Urothelium cell line (cell line): ENCODE results near the gene CPLANE2.
A peak's percentile ranks its signal among the peaks of the same experiment; 100 is the strongest.
"Not testable (repeated sequence)": the region's sequence is repeated elsewhere in the genome, so short reads cannot be mapped to it uniquely, and the experiment has no call there.

Source experiments
- DNase-seq: peaks from one replicate; pipeline ENCODE4 v3.0.0; 2011; ENCODE audit warnings: low spot score, mixed read lengths
- FAIRE-seq: peaks from 2 replicates; lab custom pipeline; 2011; peaks lifted over from hg19 to GRCh38; lab: Jason Lieb, UNC

CPLANE2 gene

DNA sequence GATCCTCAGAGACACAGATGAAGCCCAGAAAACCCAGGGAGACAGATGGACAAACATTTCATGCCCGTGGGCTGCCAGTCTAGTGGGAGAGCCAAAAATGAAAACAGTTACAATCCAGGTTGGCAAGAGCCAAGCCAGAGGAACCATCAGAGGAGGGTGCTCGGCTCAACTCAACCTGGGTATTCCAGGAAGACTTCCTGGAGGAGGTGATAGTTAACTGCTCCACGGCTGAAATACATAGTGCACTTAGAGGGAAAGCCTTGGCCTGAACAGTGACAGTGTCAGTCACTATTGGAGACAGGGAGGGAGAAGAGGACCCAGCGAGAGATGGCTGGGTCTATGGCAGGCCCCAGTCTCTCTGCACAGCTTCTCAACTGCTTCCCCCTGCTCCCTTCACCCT, 26.4 kb downstream of the CPLANE2 start:
- DNase-seq (no peak), FAIRE-seq (no peak)

DNA sequence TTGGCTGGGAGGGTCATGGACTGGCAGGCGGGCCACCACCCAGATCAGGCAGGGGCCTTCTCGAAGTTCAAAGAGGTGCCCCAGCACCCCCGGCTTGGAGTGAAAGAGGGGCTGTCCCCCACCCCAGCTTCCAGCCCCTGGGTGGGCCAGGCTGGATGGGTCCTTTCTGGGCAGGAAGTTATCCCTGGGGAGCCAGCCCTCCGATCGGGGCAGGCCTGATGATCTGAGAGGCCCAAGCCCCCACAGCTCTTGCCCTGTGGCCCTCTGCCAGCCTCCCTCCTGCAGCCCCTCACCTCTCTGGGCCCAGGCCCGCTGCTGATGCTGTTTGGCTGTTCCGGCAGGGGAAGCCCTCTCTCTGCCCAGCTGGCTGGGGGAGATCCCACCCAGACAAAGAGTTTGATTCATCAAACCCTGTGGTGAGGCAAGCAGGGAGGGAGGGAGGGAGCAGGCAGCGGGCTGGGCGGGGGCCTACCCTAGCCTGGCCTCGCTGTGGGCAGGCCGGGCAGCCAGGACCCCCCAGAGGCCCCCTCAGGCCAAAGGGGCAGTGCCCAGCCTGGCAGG, 27.1 kb downstream of the CPLANE2 start:
- FAIRE-seq (no peak), DNase-seq (no peak)

DNA sequence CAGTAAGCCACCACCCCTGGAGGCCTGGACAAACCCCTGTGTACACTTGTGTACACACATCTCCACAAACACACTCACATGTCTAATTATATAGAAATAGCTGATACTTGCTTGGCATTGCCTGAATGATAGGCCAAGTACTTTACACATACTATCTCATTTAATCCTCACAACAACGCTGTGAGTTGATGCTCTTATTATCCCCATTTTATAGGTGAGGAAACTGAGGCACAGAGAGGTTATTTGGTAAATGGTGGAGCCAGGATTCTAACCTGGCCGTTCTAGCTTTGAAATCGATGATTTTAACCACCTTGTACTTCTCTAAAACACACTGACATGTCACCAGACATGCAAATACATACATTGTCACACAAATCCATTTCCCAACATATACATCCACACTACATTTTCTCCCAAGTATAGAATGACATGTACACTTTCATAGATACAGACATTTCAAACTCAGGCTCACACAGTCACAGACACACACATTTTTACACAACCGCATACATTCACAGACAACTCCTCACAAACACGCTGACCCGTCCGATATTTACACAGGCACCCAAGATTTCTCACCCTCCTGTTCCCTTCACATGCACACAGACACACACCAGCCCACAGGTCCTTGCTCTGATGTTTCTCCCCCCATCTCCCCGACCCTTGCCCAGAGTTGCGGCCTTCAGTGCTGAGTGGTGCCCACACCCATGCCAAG, 27.7 kb downstream of the CPLANE2 start:
- DNase-seq: no peak

DNA sequence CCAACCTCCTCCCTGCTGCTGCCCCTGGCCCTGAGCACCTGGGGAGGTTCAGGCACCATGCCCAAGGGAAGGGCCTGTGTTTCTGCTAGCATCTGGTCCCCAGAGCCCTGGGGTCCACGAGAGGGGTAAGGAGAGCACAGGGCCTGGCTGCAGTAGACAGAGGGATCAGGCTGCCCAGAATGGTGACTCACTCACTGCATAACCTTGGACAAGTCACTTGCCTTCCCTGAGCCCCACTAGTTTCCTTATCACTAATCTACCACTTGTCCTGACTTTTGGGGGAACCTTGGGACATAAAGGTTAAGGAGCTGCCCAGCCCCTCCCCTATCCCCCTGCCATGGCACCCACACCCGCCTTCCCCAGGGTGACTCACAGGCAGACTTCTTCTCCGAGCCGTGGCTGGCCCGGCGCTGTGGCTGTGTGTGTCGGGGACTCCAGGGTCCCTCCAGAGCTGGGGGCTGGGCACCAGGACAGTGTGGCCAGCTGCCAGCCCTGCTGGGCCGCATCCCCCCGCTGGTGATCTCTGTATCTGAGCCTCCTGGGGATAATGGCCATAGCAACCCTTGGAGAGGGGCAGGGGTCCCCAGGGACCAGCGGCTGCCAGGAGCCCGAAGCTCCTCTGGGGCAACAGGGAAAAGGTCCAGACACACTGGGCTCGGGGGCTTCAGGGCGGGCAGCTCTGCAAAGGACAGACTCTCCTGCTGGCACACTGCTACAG, 28.6 kb downstream of the CPLANE2 start:
- DNase-seq: peak; percentile 31
- FAIRE-seq: no peak

More for the DNA sequence above, 27.7 kb downstream of the CPLANE2 start:
- FAIRE-seq: peak; percentile 27

DNA sequence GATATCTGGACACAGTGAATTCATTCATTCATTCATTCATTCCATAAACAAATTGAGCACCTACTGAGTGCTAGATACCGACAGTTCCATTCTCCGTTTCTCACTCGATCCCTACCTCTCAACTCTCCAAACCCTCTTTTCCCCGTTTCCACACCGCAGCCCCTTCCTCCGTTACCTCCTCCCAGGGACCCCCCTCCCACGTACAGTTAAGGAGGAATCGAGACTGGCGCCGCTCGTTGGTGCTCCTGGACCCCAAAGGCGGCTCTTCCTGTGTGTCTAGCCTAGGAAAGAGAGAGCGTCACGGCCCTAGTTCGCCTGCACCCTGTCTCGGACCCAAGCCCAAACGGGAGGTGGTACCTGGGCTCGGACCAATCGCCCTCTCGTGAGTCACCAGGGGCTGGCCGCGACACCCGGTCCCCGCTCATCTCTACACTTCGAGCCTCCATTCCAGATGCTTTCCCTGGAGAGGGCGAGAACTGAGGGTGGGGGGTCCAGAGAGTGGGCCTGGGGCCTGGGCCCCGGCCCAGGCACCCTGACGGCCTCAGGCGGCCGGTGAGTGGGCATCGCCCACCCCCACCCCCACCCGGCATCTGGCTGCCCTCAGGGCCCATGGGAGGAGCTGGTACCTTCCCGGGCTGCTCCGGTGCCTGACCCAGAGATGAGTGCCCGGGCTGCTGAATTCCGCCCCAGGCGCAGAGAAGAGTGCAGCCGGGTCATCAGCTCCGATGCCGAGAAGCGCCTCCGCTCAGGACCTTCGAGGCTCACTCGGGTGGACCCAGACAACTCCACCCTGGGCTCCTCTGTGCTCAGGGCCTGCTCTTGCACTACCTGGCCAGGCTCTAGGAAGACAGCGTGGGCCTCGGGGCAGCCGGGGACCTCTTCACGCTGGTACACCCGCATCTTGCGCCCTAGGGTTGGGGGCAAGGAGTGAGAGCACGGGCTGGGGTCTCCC, 29.4 kb downstream of the CPLANE2 start:
- FAIRE-seq: no peak
- peak; percentile 55 for DNase-seq

DNA sequence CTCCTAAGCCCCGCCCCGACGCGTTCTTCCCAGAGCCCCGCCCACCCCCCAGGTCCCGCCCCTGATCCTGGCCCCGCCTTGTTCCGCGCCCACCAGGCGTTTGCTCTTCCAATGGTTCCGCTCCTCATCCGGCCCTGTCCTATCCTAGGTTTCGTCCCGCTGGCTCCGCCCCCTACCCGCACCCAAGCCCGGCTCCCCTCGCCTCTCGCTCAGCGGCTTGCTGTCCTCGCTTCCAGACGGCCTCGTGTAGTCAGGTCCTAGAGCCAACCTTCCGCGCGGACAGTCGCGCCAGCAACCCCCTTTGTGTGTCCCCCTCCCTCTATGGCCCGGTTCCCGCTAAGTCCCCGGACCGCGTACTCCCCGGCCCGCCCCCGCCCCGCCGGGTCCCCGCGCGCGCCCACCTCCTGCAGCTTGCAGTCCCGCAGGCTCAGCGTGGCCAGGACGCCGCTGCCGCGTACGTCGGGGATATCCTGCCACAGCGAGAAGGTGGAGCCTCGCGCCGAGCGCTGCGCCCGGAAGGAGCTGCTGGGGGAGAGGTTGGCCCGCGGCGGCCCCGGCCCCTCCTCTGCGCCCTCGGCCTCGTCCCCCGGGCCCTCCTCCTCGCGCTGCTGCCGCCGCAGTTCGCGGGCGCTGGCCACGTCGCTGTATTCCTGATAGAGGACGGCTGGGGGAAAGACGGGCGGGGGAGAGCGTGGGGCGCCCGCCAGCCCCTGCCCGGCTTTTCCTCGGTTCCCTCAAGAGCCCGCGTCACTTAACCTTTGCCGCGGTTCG, 30.3 kb downstream of the CPLANE2 start:
- DNase-seq: peak; percentile 98
- peak; percentile 92 for FAIRE-seq

DNA sequence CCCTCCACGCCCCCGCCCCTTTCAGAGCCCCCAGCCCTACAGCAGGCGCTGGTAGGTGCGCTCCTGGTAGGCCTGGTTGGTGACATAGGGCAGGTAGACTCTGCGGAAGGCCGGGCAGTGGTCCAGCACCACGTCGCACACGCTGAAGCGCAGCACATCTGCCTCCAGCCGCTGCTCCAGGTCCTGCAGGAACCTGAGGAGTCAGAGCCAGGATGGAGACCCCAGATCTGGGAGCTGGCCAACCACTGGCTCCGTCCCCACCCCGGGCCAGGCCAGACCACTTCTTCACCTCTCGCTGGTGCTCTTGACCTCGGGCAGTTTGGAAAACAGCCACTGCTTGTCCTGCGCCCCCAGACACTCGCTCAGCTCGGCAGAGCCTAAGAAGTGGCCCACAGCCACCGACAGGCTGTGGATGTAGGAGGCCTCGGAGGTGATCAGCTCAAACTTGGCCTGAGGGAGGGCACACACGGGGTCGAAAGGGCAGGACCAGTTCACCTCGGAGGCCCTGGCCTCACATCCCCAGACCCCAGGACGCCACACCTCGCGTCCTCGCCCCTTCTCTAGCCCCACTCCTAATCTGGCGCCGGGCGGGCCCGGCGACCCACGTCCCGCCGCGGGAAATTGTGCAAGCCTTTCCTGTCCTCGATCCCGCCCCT, 31.0 kb downstream of the CPLANE2 start:
- FAIRE-seq: peak; percentile 5
- peak; percentile 25 for DNase-seq

DNA sequence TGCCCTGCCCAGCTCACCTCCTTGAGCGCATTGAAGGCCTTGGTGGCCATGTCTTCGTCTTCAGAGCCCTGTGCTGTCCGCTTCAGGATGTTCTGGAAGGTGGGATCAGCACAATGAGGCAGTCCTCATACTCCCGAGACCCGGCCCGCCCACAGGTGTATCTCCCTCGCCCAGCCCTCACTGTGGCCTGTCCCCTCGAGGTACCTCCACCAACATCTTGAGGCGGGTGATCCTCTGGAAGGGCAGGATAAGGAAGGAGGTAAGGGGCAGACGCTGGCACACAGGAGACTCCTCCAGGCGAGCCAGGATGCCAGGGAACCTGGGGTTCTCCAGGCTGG, 31.7 kb downstream of the CPLANE2 start:
- FAIRE-seq: no peak
- no peak for DNase-seq

DNA sequence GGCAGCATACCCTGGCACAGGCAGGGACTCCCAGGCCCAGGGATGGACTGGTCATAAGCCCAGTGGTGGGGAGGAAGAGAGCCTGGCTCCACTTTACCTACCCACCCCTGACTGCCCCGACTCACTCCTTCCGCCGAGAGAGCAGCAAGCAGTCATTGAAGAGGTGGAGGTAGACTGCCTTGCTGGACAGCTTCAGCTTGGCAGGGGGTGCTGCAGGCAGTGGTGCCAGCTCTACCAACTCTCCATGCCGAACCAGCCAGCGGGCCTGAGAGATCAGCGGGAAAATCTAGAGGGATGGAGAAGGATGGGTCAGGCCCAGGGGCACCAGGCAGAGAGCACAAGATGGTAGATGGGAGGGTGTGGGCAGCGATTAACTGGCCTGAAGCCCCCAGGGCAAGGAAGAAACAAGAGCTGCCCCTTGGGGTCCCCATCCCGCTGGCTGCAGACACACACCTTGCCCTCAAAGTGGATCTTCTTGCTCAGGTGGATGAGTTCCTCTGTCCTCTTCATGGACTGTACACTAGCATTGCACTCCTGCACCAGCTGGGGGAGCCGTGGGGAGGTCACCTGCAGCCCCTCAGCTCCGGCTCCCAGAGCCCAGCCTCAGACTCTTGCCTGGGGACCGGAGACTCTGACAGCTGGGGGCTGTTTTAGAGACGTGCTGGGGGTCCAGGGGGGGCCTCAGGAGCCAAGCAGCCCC, 32.2 kb downstream of the CPLANE2 start:
- DNase-seq (no peak), FAIRE-seq (no peak)

DNA sequence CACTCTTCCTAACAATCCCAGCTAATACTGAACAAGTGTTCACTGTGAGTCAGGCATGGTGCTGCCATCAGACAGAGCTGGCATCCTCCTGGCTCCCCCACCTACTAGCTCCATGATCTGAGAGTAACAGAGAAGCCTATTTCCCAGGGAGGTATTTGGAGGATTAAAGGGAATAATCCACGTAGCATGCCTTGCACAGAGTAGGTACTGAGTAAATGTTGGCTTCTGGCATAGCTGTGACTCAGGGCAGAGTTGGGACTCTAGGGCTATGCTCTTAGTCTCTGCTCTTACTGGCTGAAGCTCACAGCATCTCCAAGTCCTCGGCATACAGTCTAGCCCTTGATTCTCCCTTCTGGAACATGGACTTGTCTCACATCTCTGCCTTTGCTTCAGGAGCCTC, 32.8 kb downstream of the CPLANE2 start:
- FAIRE-seq: no peak

DNA sequence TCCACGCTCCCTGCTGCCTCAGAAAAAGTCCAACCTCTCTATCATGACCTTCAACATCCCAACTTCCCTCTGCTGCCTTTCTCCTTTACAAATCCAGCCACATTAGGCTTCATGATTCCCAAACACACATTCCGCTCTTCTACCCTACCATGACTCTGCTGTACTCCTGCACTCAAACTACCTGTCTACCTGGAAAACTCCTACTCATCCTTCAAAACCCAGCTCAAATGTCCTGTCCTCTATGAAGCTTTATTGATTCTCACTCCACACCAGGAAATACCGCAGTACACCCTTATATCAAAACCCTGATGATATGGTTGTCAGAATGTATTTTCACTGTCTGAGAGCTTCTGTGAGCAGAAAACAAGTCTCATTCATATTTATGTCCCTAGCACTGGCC, 33.4 kb downstream of the CPLANE2 start:
- DNase-seq: no peak
- FAIRE-seq: no peak

More for the DNA sequence above, 32.8 kb downstream of the CPLANE2 start:
- DNase-seq: no peak

DNA sequence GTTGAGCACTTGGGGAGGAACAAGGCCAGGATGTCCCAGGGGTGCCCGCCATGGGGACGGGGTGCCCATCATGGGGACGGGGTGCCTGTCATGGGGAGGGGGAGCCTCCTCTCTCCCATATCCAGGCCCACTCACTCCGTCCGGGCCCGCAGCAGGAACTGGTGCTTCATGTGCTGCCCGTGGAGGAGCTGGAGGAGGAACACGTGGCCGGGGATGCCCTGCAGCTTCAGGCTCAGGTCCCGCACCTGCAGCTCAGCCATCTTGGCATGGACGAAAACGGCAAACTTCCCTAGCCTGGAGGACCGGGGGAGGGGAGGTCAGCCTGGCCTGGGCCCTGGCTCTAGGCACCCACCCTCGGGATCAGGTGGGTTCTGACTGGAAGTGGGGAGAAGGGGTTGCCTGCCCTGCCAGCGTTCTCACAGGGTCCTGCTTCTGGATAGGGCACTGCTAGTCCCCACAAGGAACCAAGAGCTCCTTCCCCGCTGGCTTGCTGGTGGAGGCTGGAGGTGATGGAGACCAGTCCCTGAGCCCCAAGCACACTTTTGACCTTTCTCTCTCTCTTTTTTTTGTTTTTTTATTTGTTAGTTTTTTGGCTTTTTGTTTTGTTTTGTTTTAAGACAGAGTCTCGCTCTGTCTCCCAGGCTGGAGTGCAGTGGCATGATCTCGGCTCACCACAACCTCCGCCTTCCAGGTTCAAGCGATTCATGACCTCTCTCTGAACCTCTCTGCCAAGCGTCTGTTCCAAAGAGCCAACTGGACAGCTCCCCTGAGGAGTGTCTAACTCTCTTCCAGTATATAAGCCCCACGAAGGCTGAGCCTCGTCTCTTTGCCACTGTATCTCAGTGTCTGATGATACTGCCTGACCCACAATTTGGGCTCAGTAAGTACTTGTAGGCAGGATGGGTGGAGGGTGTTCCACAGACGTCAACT, 34.4 kb downstream of the CPLANE2 start:
- no peak for DNase-seq
- FAIRE-seq: no peak

DNA sequence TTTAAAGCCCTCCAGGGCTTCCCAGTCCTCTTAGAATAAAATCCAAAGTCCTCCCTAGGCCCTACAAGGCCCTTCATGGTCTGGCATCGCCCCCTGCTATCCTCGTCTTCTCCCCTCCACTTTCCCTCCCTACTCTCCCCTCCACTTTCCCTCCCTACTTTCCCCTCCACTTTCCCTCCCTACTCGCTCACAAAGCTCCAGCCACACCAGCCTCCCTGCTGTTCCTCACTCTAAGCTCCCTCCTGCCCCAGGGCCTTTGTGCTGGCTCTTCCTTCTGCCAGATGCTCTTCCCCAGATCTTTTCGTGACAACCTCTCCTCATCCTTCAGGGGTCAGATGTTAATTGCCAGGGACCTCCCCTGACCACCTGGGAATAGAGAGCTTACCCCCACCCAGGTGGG, 37.3 kb downstream of the CPLANE2 start:
- FAIRE-seq (no peak), DNase-seq (no peak)

DNA sequence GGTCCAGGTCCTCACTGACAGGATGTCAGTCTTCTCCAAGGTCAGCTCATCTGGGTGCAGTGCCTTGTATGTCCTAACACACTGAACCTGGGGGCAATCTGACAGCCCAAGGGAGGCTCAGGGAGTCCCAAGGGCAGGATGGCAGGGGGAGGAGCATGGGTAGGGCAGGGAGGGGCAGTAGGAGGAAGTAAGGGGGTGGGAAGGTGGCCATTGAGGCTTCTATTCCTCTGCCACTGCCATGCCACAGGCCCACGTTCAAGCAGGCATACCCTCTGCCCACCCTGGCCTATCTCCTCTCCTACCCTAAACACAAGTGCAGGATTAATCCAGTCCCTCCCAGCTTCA, 37.9 kb downstream of the CPLANE2 start:
- FAIRE-seq (no peak), DNase-seq (no peak)

DNA sequence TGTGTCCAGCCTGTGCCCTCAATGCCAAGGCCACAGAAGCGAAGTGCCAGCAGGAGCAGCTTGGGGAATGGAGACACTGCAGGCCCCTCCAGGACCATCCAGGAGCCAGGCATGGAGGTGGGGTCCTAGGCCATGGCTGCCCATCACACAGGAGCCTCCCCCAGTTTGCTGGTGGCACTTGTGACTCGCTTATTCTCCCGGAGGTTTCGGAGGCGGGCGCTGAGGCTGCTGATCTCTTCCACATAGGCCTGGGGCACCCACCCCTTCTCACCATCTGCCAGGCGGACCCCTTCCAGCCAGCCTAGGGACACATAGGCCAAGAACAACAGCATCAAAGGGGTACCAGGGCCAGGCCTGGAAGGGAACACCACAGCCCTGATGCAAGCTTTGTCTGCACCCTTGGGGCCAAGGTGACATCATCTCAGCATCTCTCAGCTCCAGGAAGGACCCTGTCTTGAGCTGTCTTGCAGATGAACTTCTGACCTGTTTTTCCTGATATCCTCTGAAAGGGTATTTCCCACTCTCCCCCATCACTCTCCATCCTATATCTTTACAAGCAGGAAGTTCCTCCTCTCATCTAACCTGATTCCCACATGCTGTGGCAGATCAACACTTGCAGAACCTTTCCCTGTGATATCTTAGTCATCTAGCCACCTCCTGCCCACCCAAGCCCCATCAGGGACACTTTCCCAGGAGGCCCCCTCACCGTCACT, 38.4 kb downstream of the CPLANE2 start:
- DNase-seq (no peak), FAIRE-seq (no peak)

DNA sequence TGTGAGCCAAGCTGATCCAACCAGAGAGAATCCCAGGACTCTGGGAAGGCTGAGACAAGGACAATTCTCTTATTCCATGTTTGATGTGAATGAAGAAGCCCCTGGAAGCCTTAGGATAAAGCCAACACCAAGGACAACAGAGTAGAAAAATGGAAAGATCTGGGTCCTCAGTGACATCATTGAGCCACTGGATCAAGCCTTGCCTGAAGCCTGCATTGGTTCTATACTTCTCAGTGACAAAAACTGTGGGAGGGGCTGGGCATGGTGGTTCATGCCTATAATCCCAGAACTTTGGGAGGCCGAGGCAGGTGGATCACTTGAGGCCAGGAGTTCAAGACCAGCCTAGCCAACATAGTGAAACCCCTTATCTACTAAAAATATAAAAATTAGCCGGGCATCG, 40.1 kb downstream of the CPLANE2 start:
- FAIRE-seq: no peak
- DNase-seq: no peak

DNA sequence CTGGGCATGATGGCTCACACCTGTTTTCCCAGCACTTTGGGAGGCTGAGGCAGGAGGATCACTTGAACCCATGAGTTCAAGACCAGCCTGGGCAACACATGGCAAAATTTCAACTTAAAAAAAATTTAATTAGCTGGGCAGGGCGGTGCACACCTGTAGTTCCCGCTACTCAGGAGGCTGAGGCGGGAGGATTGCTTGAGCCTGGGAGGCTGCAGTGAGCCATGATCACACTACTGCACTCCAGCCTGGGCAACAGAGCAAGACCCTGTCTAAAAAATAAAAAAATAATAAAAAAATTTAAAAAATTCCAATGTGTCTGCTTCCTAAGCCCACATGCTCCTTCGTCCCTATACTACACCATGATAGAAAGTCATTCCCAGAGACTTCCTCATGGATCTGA, 40.8 kb downstream of the CPLANE2 start:
- not testable (repeated sequence) for DNase-seq, FAIRE-seq

DNA sequence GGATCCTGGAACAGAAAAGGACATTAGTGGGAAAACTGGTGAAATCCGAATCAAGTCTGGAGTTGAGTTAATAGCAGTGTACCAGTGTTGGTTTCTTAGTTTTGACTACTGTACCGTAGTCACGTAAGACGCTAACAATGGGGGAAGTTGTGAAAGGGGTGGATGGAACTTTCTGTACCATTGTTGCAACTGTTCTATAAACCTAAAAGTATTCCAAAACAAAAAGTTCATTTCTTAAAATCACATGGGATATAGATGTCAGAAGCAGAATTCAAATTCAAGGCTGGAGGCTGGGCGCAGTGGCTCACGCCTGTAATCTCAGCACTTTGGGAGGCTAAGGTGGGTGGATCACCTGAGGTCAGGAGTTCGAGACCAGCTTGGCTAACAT, 41.5 kb downstream of the CPLANE2 start:
- FAIRE-seq (no peak), DNase-seq (no peak)
